HUES64 (cell line): ENCODE data around the gene SHROOM3.

Source experiments
- H3K27ac ChIP-seq: 2 replicates; pipeline ENCODE4 v1.7.0; 2013; ENCODE audit warnings: low read depth, low read length, inconsistent platforms
- H3K27me3 ChIP-seq: 2 replicates; pipeline ENCODE4 v1.6.1; 2013; ENCODE audit warnings: mild to moderate bottlenecking, low read length; ENCODE audit not compliant: insufficient read depth
- H3K36me3 ChIP-seq: 2 replicates; pipeline ENCODE4 v1.6.1; 2013; ENCODE audit warnings: mild to moderate bottlenecking, low read length; ENCODE audit not compliant: insufficient read depth
- H3K4me1 ChIP-seq: 2 replicates; pipeline ENCODE4 v1.6.1; 2013; ENCODE audit warnings: mild to moderate bottlenecking, low read length, moderate library complexity; ENCODE audit not compliant: insufficient read depth
- H3K4me3 ChIP-seq: 2 replicates; pipeline ENCODE4 v1.5.1; 2013; ENCODE audit warnings: mild to moderate bottlenecking, low read length, moderate library complexity
- H3K9ac ChIP-seq: 2 replicates; pipeline ENCODE4 v1.6.1; 2013; ENCODE audit warnings: mild to moderate bottlenecking, low read depth, low read length
- H3K9me3 ChIP-seq: 2 replicates; pipeline ENCODE4 v1.6.1; 2013; ENCODE audit warnings: low read depth, low read length; ENCODE audit not compliant: insufficient read depth
- WGBS: fragments of 150-250, 120-280 bp; methylation state at CpG from one replicate; pipeline ENCODE4 v1.1.7; 2013; ENCODE audit warnings: missing lambda C conversion rate; 5-methylcytosine and 5-hydroxymethylcytosine counted together

SHROOM3 gene

GRCh38 chr4:76559236-76560071, 124.4 kb downstream of the SHROOM3 start:
- no peak overlapping the region for H3K9ac ChIP-seq
- peak overlapping the region; percentile 52; the same call in 1 of the 2 replicates for H3K27ac ChIP-seq
- peaks cover 38% of the 10 kb centered on the region for H3K4me1 ChIP-seq
- no peaks in the 10 kb centered on the region; the same call in 1 of the 2 replicates for H3K9me3 ChIP-seq
- H3K27me3 ChIP-seq = no peaks in the 10 kb centered on the region
- whole genome bisulfite sequencing = 49% methylated on average over 11 of the region's 13 CpGs
- H3K36me3 ChIP-seq = no peaks in the 10 kb centered on the region
- H3K4me3 ChIP-seq = 0 out of 2 replicates have a peak overlapping the region, but pooled peaks have one; percentile 1

GRCh38 chr4:76562161-76562560, 127.1 kb downstream of the SHROOM3 start:
- no peak overlapping the region for H3K27ac ChIP-seq
- no peak overlapping the region for H3K4me3 ChIP-seq
- H3K9ac ChIP-seq = no peak overlapping the region
- H3K36me3 ChIP-seq = no peaks in the 10 kb centered on the region
- peaks cover 38% of the 10 kb centered on the region for H3K4me1 ChIP-seq
- H3K27me3 ChIP-seq = no peaks in the 10 kb centered on the region
- 84% methylated on average over 2 of the region's 2 CpGs for WGBS
- no peaks in the 10 kb centered on the region for H3K9me3 ChIP-seq

- H3K27me3 ChIP-seq = no peaks in the 10 kb centered on the region
- H3K4me1 ChIP-seq = peaks cover 38% of the 10 kb centered on the region
- H3K9me3 ChIP-seq = no peaks in the 10 kb centered on the region
- H3K9ac ChIP-seq = no peak overlapping the region
- H3K4me3 ChIP-seq = no peak overlapping the region
- no peak overlapping the region for H3K27ac ChIP-seq
- 92% methylated on average over 4 of the region's 4 CpGs for WGBS
- H3K36me3 ChIP-seq = no peaks in the 10 kb centered on the region
Observed at GRCh38 chr4:76562836-76563453, 127.9 kb downstream of the SHROOM3 start.

- WGBS = 85% methylated on average over 7 of the region's 7 CpGs
- H3K4me3 ChIP-seq = no peak overlapping the region
Observed at GRCh38 chr4:76563454-76564122, 128.6 kb downstream of the SHROOM3 start.

GRCh38 chr4:76564123-76564915, 129.3 kb downstream of the SHROOM3 start:
- H3K4me1 ChIP-seq = peaks cover 26% of the 10 kb centered on the region
- H3K27ac ChIP-seq = no peak overlapping the region
- WGBS = 89% methylated on average over 3 of the region's 4 CpGs
- H3K36me3 ChIP-seq = no peaks in the 10 kb centered on the region
- H3K9me3 ChIP-seq = no peaks in the 10 kb centered on the region
- H3K27me3 ChIP-seq = no peaks in the 10 kb centered on the region
- H3K4me3 ChIP-seq = no peak overlapping the region
- no peak overlapping the region for H3K9ac ChIP-seq

More at GRCh38 chr4:76563454-76564122, 128.6 kb downstream of the SHROOM3 start:
- Histone ChIP-seq H3K9me3 (no peaks in the 10 kb centered on the region), H3K27ac (no peak overlapping the region), H3K4me1 (peaks cover 34% of the 10 kb centered on the region), H3K9ac (no peak overlapping the region), H3K36me3 (no peaks in the 10 kb centered on the region), H3K27me3 (no peaks in the 10 kb centered on the region)

GRCh38 chr4:76568262-76568661, 133.2 kb downstream of the SHROOM3 start:
- no peaks in the 10 kb centered on the region for H3K36me3 ChIP-seq
- H3K4me3 ChIP-seq = no peak overlapping the region
- no peak overlapping the region for H3K9ac ChIP-seq
- no peak overlapping the region for H3K27ac ChIP-seq
- H3K27me3 ChIP-seq = no peaks in the 10 kb centered on the region
- H3K9me3 ChIP-seq = no peaks in the 10 kb centered on the region
- H3K4me1 ChIP-seq = peaks cover 25% of the 10 kb centered on the region
- WGBS = 97% methylated on average over 5 of the region's 5 CpGs

GRCh38 chr4:76569225-76569624, 134.2 kb downstream of the SHROOM3 start:
- 95% methylated on average over 3 of the region's 3 CpGs for WGBS
- H3K27me3 ChIP-seq = no peaks in the 10 kb centered on the region
- H3K4me3 ChIP-seq = no peak overlapping the region
- H3K36me3 ChIP-seq = no peaks in the 10 kb centered on the region
- H3K9ac ChIP-seq = no peak overlapping the region
- H3K4me1 ChIP-seq = peaks cover 21% of the 10 kb centered on the region
- H3K9me3 ChIP-seq = no peaks in the 10 kb centered on the region
- H3K27ac ChIP-seq = no peak overlapping the region

- Histone ChIP-seq H3K27me3 (no peaks in the 10 kb centered on the region), H3K27ac (no peak overlapping the region)
- WGBS = 90% methylated on average over 3 of the region's 4 CpGs
Observed at GRCh38 chr4:76569706-76570105, 134.7 kb downstream of the SHROOM3 start.

GRCh38 chr4:76570141-76570973, 135.3 kb downstream of the SHROOM3 start:
- no peak overlapping the region for H3K4me3 ChIP-seq
- H3K27me3 ChIP-seq = no peaks in the 10 kb centered on the region
- H3K9ac ChIP-seq = no peak overlapping the region
- peaks cover 21% of the 10 kb centered on the region for H3K4me1 ChIP-seq
- no peaks in the 10 kb centered on the region for H3K9me3 ChIP-seq
- H3K27ac ChIP-seq = no peak overlapping the region
- 87% methylated on average over 10 of the region's 10 CpGs for WGBS
- H3K36me3 ChIP-seq = no peaks in the 10 kb centered on the region

More at GRCh38 chr4:76569706-76570105, 134.7 kb downstream of the SHROOM3 start:
- Histone ChIP-seq H3K4me1 (peaks cover 21% of the 10 kb centered on the region), H3K4me3 (no peak overlapping the region), H3K9ac (no peak overlapping the region), H3K9me3 (no peaks in the 10 kb centered on the region), H3K36me3 (no peaks in the 10 kb centered on the region)

GRCh38 chr4:76571274-76571673, 136.2 kb downstream of the SHROOM3 start:
- Histone ChIP-seq H3K36me3 (no peaks in the 10 kb centered on the region), H3K4me1 (peaks cover 21% of the 10 kb centered on the region), H3K9ac (no peak overlapping the region), H3K27ac (no peak overlapping the region), H3K9me3 (no peaks in the 10 kb centered on the region), H3K4me3 (no peak overlapping the region), H3K27me3 (no peaks in the 10 kb centered on the region)
- WGBS = 28% methylated on average over 2 of the region's 3 CpGs
